Sigmoid colon (tissue), 4 donors: ENCODE measurements around the gene GNPAT.

ENCODE experiments used
- EP300 ChIP-seq, 4 donors: sonication (generic); formaldehyde crosslinking; IDR thresholded peaks; one replicate each; pipeline ENCODE4 v1.6.1; 2017; ENCODE audit warnings: antibody characterized with exemption in 4 of 4
- POLR2A ChIP-seq, 2 donors: fragments of 450-650 bp; IDR thresholded peaks; one replicate each; pipeline ENCODE4 v1.6.1; 2016; ENCODE audit warnings: antibody characterized with exemption in 2 of 2, mild to moderate bottlenecking in 2 of 2, moderate library complexity in 2 of 2
- POLR2AphosphoS5 ChIP-seq, 4 donors: sonication (generic); formaldehyde crosslinking; IDR thresholded peaks; one replicate each; pipeline ENCODE4 v1.6.1; 2017; ENCODE audit warnings: antibody characterized with exemption in 4 of 4
- TF ChIP-seq, protein P1 (sequence below), 4 experiments: fragments of 450-650 bp in 3 of 4; fragments of 200-600 bp in 1 of 4; IDR thresholded peaks; one replicate each; pipeline ENCODE4 v1.5.1; 2016 to 2019; ENCODE audit warnings: antibody characterized with exemption in 4 of 4, mild to moderate bottlenecking in 3 of 4, moderate library complexity in 2 of 4

DNA sequence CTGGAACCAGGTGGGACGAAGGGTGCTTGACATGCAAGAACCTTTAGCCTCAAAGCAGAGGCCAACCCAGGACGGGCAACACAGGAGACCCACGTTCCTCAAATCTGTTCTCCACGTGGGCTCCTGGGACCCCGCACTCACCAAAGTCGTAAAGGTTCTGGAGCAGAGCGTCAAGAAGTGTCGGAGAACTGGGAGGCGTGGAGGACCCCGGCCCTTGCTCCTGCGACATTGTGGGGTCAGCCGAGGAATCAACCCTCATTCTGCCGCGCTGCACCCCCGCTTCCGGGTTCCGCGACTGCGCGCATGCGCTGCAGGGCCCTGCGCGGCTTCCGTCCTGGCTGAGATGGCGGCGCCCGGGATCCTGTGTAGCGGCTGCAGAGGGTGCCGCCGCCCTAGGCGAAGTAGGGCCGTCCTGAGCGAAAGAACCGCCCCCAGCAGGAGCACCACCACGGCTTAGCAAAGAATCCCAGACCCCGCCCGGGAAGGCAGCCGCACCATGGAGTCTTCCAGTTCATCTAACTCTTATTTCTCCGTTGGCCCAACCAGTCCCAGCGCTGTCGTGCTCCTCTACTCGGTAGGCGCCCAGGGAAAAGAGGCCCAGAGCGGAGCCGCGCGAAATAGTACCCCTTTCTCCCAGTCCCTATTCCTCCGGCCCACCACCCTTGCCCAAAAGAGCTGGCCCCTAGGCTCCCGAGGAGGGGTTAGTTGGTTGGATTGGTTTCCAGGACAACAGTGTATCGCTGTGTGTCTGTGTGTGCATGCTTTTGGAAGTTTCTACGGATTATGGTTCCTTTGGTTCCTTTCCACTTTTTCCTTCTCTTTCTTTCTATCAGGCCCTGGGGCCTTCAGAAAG lies at the start of gene GNPAT:
- TF ChIP-seq, protein P1, sequence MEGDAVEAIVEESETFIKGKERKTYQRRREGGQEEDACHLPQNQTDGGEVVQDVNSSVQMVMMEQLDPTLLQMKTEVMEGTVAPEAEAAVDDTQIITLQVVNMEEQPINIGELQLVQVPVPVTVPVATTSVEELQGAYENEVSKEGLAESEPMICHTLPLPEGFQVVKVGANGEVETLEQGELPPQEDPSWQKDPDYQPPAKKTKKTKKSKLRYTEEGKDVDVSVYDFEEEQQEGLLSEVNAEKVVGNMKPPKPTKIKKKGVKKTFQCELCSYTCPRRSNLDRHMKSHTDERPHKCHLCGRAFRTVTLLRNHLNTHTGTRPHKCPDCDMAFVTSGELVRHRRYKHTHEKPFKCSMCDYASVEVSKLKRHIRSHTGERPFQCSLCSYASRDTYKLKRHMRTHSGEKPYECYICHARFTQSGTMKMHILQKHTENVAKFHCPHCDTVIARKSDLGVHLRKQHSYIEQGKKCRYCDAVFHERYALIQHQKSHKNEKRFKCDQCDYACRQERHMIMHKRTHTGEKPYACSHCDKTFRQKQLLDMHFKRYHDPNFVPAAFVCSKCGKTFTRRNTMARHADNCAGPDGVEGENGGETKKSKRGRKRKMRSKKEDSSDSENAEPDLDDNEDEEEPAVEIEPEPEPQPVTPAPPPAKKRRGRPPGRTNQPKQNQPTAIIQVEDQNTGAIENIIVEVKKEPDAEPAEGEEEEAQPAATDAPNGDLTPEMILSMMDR (IDR thresholded peaks at IDR 0.05) = no peak
- TF ChIP-seq POLR2AphosphoS5 (IDR thresholded peaks at IDR 0.05) (peak; percentile 86 to 94 (median 92)), EP300 (IDR thresholded peaks at IDR 0.05) (no peak), POLR2A (IDR thresholded peaks at IDR 0.05) (peak; percentile 74 to 86)
